GM12878 (cell line): Measurements from ENCODE around the gene DEK. TPM values are rescaled to one million over a fixed set of nuclear protein-coding genes. Genes with fewer than 3 reads are reported as not detected.

Experiments
- CHD4 ChIP-seq: fragments of 200-600 bp; sonication (generic); IDR thresholded peaks from 2 replicates; pipeline ENCODE4 v1.6.1; 2016; ENCODE audit warnings: mild to moderate bottlenecking
- ETV6 ChIP-seq, 2 experiments: fragments of 450-650 bp in 1 of 2; IDR thresholded peaks in 1 of 2; conservative IDR thresholded peaks in 1 of 2; 2 replicates each; pipeline ENCODE4 v1.6.1; 2014; ENCODE audit warnings: antibody characterized with exemption in 1 of 2, borderline replicate concordance in 1 of 2, low read depth in 1 of 2, mild to moderate bottlenecking in 1 of 2, moderate library complexity in 1 of 2
- MEF2A ChIP-seq: IDR thresholded peaks from 2 replicates; pipeline ENCODE4 v1.6.1; 2011; ENCODE audit warnings: low read depth, mild to moderate bottlenecking, low read length, moderate library complexity; ENCODE audit not compliant: insufficient read depth
- POU2F2 ChIP-seq: IDR thresholded peaks from 3 replicates; pipeline ENCODE4 v1.6.1; 2011; ENCODE audit warnings: low read depth, mild to moderate bottlenecking, low read length, borderline replicate concordance
- TBL1XR1 ChIP-seq: IDR thresholded peaks from 2 replicates; pipeline ENCODE4 v1.6.1; 2012; ENCODE audit warnings: low read depth, low read length, improper control_type of control experiment
- polyA plus RNA-seq, 11 experiments: library from polyadenylated mRNA; depleted of rRNA in 4 of 11; unstranded in 6 of 11; stranded (reverse) in 5 of 11; fragments of >200 nt; fragmentation: Nextera tagmentation in 4 of 11; fragmentation: Illumina TruSeq in 1 of 11; extraction: Ambion mirVana in 4 of 11; extraction: Trizol in 1 of 11; gene quantifications; 1 replicate in 1 of 11; 2 replicates in 10 of 11; pipeline versions ENCODE4 v1.2.1 to v1.2.3, GENCODE V29; 2011 to 2016; ENCODE audit warnings: inconsistent platforms in 2 of 11, missing spikeins in 2 of 11, low read depth in 1 of 11
- total RNA-seq, 4 experiments: library from RNA; depleted of rRNA in 3 of 4; stranded (reverse); fragments of >200 nt in 3 of 4; fragmentation: Illumina TruSeq in 1 of 4; extraction: Trizol in 1 of 4; gene quantifications; 2 replicates each; pipeline versions ENCODE4 v1.2.1 to v1.2.3, GENCODE V29; 2013 to 2021
- TF ChIP-seq, protein P1 (sequence below): fragments of 450-650 bp; formaldehyde crosslinking; IDR thresholded peaks from 2 replicates; pipeline ENCODE4 v1.5.0; 2022; ENCODE audit warnings: mild to moderate bottlenecking, missing genetic modification characterization
- TF ChIP-seq, protein P2 (sequence below): IDR thresholded peaks from 2 replicates; pipeline ENCODE4 v1.6.1; 2012; ENCODE audit warnings: low read depth, low read length, improper control_type of control experiment
- TF ChIP-seq, protein P3 (sequence below): IDR thresholded peaks from 2 replicates; pipeline ENCODE4 v1.6.1; 2012; ENCODE audit warnings: mild to moderate bottlenecking, low read depth, low read length

Gene DEK
- total and polyA plus RNA-seq, 10 of the 15 experiments (the other 5 are each of a cell fraction or from before 2014, with no cell fraction given), result 111 to 346 (median 196) TPM

DNA sequence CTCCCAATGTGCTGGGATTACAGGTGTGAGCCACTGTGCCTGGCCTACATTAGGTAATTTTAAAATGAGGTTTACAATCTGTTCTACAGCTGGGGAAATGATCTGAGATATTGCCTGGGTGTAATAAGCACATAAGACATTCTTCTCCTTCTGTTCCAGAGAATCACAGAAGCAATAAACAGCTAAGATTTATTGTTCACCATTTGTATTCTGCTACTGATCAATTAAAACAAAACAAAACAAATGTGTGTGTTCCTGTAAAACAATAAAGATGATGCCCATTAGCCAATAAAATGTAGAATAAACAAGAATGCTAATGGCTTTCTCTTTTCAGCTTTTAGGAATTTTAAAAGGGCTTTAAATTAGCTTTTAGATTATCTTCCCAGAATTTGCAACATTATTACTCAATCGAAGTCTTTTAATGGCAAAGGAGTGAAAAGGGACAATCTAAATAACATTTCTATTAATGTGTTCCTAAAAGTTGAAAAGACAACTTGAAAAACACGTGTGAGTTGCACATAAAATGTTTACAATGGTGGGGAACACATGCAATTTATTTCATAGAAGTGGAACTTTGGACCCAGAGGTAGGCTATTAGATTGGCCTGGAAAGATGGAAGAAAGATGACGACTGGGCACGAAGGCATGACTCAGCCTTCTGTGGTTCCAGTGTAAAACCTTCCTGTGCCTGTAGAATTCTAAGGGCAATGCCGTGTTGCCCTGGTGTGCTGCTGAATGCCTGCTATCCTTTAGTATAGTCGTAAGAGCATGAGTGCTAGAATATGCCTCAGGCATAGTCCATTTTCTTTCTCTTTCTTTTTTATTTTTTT lies 29.0 kb upstream of the DEK start (continued):
- TF ChIP-seq, protein P1, sequence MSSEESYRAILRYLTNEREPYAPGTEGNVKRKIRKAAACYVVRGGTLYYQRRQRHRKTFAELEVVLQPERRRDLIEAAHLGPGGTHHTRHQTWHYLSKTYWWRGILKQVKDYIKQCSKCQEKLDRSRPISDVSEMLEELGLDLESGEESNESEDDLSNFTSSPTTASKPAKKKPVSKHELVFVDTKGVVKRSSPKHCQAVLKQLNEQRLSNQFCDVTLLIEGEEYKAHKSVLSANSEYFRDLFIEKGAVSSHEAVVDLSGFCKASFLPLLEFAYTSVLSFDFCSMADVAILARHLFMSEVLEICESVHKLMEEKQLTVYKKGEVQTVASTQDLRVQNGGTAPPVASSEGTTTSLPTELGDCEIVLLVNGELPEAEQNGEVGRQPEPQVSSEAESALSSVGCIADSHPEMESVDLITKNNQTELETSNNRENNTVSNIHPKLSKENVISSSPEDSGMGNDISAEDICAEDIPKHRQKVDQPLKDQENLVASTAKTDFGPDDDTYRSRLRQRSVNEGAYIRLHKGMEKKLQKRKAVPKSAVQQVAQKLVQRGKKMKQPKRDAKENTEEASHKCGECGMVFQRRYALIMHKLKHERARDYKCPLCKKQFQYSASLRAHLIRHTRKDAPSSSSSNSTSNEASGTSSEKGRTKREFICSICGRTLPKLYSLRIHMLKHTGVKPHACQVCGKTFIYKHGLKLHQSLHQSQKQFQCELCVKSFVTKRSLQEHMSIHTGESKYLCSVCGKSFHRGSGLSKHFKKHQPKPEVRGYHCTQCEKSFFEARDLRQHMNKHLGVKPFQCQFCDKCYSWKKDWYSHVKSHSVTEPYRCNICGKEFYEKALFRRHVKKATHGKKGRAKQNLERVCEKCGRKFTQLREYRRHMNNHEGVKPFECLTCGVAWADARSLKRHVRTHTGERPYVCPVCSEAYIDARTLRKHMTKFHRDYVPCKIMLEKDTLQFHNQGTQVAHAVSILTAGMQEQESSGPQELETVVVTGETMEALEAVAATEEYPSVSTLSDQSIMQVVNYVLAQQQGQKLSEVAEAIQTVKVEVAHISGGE (CRISPR knock-in tag), result no peak
- TF ChIP-seq CHD4, result no peak
- TF ChIP-seq, protein P2, sequence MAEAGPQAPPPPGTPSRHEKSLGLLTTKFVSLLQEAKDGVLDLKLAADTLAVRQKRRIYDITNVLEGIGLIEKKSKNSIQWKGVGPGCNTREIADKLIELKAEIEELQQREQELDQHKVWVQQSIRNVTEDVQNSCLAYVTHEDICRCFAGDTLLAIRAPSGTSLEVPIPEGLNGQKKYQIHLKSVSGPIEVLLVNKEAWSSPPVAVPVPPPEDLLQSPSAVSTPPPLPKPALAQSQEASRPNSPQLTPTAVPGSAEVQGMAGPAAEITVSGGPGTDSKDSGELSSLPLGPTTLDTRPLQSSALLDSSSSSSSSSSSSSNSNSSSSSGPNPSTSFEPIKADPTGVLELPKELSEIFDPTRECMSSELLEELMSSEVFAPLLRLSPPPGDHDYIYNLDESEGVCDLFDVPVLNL, result no peak
- TF ChIP-seq POU2F2, result no peak
- TF ChIP-seq, protein P3, sequence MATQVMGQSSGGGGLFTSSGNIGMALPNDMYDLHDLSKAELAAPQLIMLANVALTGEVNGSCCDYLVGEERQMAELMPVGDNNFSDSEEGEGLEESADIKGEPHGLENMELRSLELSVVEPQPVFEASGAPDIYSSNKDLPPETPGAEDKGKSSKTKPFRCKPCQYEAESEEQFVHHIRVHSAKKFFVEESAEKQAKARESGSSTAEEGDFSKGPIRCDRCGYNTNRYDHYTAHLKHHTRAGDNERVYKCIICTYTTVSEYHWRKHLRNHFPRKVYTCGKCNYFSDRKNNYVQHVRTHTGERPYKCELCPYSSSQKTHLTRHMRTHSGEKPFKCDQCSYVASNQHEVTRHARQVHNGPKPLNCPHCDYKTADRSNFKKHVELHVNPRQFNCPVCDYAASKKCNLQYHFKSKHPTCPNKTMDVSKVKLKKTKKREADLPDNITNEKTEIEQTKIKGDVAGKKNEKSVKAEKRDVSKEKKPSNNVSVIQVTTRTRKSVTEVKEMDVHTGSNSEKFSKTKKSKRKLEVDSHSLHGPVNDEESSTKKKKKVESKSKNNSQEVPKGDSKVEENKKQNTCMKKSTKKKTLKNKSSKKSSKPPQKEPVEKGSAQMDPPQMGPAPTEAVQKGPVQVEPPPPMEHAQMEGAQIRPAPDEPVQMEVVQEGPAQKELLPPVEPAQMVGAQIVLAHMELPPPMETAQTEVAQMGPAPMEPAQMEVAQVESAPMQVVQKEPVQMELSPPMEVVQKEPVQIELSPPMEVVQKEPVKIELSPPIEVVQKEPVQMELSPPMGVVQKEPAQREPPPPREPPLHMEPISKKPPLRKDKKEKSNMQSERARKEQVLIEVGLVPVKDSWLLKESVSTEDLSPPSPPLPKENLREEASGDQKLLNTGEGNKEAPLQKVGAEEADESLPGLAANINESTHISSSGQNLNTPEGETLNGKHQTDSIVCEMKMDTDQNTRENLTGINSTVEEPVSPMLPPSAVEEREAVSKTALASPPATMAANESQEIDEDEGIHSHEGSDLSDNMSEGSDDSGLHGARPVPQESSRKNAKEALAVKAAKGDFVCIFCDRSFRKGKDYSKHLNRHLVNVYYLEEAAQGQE, result no peak
- TF ChIP-seq ETV6 (conservative IDR thresholded peaks at IDR 0.05 in 1 of 2, IDR thresholded peaks at IDR 0.05 in 1 of 2; ENCODE audit: borderline replicate concordance in 1 of 2, low read depth in 1 of 2), result no peak
- no peak for TF ChIP-seq MEF2A
- TF ChIP-seq TBL1XR1, result no peak
